Measurements from ENCODE around the gene PARP16.

Gene PARP16

DNA sequence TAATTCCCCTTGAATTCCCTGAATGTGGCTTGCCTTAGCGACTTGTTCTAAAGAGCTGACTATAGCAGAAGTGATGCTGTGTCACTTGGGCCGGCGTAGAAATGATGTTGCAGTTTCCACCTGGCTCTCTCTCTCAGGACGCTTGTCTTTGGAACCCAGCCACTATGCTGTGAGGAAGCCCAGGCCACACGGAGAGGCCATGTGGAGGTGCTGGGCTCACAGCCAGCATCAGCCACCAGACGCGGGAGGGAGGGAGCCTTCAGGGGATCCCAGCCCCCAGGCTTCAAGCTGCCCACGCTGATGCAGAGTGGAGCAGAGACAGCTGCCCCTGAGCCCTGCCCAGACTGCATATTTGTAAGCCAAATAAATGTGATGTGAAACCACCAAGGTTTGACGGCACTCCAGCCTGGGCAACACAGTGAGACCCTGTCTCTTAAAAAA, 36.4 kb upstream of the PARP16 start (continued):
- TF ChIP-seq ZFP3 (tag by site-specific recombination; IDR thresholded peaks at IDR 0.05; ENCODE audit: low read depth) (no peak), ZNF548 (tag by site-specific recombination; IDR thresholded peaks at IDR 0.05) (no peak), ZNF792 (tag by site-specific recombination; IDR thresholded peaks at IDR 0.05) (no peak), ZFHX2 (tag by site-specific recombination; conservative IDR thresholded peaks at IDR 0.05) (peak; percentile 84), ZBTB1 (tag by site-specific recombination; IDR thresholded peaks at IDR 0.05) (no peak), ZBTB8A (tag by site-specific recombination; IDR thresholded peaks at IDR 0.05) (0 out of 2 replicates have a peak, but pooled peaks have one; percentile 44)
- TF ChIP-seq, protein P1, sequence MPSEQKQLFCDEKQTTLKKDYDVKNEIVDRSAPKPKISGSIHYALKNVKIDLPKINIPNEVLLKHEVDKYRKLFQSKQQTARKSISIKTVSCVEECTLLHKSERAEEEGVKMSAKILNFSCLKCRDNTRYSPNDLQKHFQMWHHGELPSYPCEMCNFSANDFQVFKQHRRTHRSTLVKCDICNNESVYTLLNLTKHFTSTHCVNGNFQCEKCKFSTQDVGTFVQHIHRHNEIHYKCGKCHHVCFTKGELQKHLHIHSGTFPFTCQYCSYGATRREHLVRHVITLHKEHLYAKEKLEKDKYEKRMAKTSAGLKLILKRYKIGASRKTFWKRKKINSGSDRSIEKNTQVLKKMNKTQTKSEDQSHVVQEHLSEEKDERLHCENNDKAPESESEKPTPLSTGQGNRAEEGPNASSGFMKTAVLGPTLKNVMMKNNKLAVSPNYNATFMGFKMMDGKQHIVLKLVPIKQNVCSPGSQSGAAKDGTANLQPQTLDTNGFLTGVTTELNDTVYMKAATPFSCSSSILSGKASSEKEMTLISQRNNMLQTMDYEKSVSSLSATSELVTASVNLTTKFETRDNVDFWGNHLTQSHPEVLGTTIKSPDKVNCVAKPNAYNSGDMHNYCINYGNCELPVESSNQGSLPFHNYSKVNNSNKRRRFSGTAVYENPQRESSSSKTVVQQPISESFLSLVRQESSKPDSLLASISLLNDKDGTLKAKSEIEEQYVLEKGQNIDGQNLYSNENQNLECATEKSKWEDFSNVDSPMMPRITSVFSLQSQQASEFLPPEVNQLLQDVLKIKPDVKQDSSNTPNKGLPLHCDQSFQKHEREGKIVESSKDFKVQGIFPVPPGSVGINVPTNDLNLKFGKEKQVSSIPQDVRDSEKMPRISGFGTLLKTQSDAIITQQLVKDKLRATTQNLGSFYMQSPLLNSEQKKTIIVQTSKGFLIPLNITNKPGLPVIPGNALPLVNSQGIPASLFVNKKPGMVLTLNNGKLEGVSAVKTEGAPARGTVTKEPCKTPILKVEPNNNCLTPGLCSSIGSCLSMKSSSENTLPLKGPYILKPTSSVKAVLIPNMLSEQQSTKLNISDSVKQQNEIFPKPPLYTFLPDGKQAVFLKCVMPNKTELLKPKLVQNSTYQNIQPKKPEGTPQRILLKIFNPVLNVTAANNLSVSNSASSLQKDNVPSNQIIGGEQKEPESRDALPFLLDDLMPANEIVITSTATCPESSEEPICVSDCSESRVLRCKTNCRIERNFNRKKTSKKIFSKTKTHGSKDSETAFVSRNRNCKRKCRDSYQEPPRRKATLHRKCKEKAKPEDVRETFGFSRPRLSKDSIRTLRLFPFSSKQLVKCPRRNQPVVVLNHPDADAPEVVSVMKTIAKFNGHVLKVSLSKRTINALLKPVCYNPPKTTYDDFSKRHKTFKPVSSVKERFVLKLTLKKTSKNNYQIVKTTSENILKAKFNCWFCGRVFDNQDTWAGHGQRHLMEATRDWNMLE (tag by site-specific recombination; conservative IDR thresholded peaks at IDR 0.05; ENCODE audit: low read depth) = no peak

DNA sequence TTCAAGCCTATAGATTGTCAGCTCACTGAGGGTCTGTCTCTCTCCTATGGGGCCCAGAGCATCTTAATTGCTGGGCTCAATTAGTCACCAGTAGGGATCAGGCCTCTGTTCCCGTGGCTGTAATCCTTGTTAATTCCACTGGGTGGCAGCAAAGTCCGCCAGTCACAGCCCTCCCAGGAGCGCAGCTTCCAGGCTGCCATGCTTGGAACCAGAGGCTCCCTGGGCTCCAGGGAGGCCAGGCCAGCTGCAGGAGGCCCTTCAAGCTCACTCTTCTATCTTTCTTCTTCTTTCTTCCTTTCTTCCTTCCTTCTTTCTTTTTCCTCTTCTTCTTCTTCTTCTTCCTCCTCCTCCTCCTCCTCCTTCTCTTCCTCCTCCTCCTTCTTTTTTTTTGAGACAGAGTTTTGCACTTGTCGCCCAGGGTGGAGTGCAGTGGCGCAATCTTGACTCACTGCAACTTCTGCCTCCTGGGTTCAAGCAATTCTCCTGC, 32.2 kb upstream of the PARP16 start:
- POLR2A ChIA-PET = interaction anchor here (0.5 to 1.2 kb wide), 2 partner anchors 44 to 67 kb away, joined by 3 to 5 read pairs; no protein-coding TSS in a partner anchor
- no peak overlapping the region for H3K27ac ChIP-seq (ENCODE audit: extremely low read depth, low read depth, low read length)
- no peak overlapping the region for H3K4me3 ChIP-seq (ENCODE audit: low read depth, low read length)
- CTCF ChIA-PET = interaction anchor here (0.6 to 16.1 kb wide), 36 partner anchors 10 to 1176 kb away, joined by 3 to 454 read pairs (median 4); partner anchors contain the start of gene IGDCC3
- no peaks in the 10 kb centered on the region for H3K36me3 ChIP-seq (ENCODE audit: control insufficient read depth in 2 of 2, insufficient read depth in 1 of 2, low read length in 2 of 2)
- no peaks in the 10 kb centered on the region for H3K9me3 ChIP-seq (ENCODE audit: control insufficient read depth, insufficient read depth, low read depth, low read length)
- no peaks in the 10 kb centered on the region for H3K4me1 ChIP-seq (ENCODE audit: control insufficient read depth, insufficient read depth, low read length)
- TF ChIP-seq KLF8 (tag by site-specific recombination; IDR thresholded peaks at IDR 0.05) (peak; percentile 39; the same call in 1 of the 2 replicates), ZNF23 (tag by site-specific recombination; IDR thresholded peaks at IDR 0.05; ENCODE audit: borderline replicate concordance) (no peak), ZNF600 (tag by site-specific recombination; IDR thresholded peaks at IDR 0.05) (peak; percentile 67; the same call in 1 of the 2 replicates), ZNF701 (tag by site-specific recombination; IDR thresholded peaks at IDR 0.05) (no peak), ZIC2 (tag by site-specific recombination; IDR thresholded peaks at IDR 0.05) (peak; percentile 84), ZNF324 (tag by site-specific recombination; IDR thresholded peaks at IDR 0.05) (peak; percentile 83), ZFP69B (tag by site-specific recombination; IDR thresholded peaks at IDR 0.05) (peak; percentile 91), ZNF529 (tag by site-specific recombination; IDR thresholded peaks at IDR 0.05; ENCODE audit: insufficient replicate concordance) (no peak), ZNF561 (tag by site-specific recombination; IDR thresholded peaks at IDR 0.05; ENCODE audit: borderline replicate concordance) (no peak), SCRT2 (tag by site-specific recombination; IDR thresholded peaks at IDR 0.05) (peak; percentile 99), ZNF571 (tag by site-specific recombination; IDR thresholded peaks at IDR 0.05) (no peak), ZNF843 (tag by site-specific recombination; IDR thresholded peaks at IDR 0.05) (0 out of 2 replicates have a peak, but pooled peaks have one; percentile 47), ZNF24 (tag by site-specific recombination; IDR thresholded peaks at IDR 0.05) (0 out of 2 replicates have a peak, but pooled peaks have one; percentile 29), ZNF239 (tag by site-specific recombination; IDR thresholded peaks at IDR 0.05) (no peak), ZBTB8A (tag by site-specific recombination; IDR thresholded peaks at IDR 0.05) (peak; percentile 54; the same call in 1 of the 2 replicates), ZNF677 (tag by site-specific recombination; IDR thresholded peaks at IDR 0.05) (no peak)
- TF ChIP-seq, protein P2, sequence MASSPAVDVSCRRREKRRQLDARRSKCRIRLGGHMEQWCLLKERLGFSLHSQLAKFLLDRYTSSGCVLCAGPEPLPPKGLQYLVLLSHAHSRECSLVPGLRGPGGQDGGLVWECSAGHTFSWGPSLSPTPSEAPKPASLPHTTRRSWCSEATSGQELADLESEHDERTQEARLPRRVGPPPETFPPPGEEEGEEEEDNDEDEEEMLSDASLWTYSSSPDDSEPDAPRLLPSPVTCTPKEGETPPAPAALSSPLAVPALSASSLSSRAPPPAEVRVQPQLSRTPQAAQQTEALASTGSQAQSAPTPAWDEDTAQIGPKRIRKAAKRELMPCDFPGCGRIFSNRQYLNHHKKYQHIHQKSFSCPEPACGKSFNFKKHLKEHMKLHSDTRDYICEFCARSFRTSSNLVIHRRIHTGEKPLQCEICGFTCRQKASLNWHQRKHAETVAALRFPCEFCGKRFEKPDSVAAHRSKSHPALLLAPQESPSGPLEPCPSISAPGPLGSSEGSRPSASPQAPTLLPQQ (tag by site-specific recombination; IDR thresholded peaks at IDR 0.05) = peak; percentile 95
- TF ChIP-seq, protein P3, sequence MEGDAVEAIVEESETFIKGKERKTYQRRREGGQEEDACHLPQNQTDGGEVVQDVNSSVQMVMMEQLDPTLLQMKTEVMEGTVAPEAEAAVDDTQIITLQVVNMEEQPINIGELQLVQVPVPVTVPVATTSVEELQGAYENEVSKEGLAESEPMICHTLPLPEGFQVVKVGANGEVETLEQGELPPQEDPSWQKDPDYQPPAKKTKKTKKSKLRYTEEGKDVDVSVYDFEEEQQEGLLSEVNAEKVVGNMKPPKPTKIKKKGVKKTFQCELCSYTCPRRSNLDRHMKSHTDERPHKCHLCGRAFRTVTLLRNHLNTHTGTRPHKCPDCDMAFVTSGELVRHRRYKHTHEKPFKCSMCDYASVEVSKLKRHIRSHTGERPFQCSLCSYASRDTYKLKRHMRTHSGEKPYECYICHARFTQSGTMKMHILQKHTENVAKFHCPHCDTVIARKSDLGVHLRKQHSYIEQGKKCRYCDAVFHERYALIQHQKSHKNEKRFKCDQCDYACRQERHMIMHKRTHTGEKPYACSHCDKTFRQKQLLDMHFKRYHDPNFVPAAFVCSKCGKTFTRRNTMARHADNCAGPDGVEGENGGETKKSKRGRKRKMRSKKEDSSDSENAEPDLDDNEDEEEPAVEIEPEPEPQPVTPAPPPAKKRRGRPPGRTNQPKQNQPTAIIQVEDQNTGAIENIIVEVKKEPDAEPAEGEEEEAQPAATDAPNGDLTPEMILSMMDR (tag by site-specific recombination; IDR thresholded peaks at IDR 0.05) = peak; percentile 98
- TF ChIP-seq, protein P4, sequence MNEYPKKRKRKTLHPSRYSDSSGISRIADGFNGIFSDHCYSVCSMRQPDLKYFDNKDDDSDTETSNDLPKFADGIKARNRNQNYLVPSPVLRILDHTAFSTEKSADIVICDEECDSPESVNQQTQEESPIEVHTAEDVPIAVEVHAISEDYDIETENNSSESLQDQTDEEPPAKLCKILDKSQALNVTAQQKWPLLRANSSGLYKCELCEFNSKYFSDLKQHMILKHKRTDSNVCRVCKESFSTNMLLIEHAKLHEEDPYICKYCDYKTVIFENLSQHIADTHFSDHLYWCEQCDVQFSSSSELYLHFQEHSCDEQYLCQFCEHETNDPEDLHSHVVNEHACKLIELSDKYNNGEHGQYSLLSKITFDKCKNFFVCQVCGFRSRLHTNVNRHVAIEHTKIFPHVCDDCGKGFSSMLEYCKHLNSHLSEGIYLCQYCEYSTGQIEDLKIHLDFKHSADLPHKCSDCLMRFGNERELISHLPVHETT (tag by site-specific recombination; IDR thresholded peaks at IDR 0.05) = peak; percentile 76; the same call in 1 of the 2 replicates
